GM12875 (cell line): ENCODE data around the gene APBB3.
"Not testable (repeated sequence)": the region's sequence is repeated elsewhere in the genome, so short reads cannot be mapped to it uniquely, and the experiment has no call there.

Experiments
- H3K4me3 ChIP-seq: one replicate; pipeline ENCODE4 v1.5.1; 2011; ENCODE audit warnings: low read depth, low read length, control low read depth
- CTCF ChIP-seq: IDR thresholded peaks from 2 replicates; pipeline ENCODE4 v1.5.1; 2011; ENCODE audit warnings: low read depth, mild to moderate bottlenecking, control low read depth, inconsistent platforms, low read length, moderate library complexity, borderline replicate concordance; ENCODE audit not compliant: insufficient read depth

APBB3 gene

GRCh38 chr5:140564196-140565023 is at the start of gene APBB3, which contains the start of gene SLC35A4:
TSS of gene APBB3 (minus strand) at chr5:140564598. CDS start at chr5:140564245, 353 bp downstream.
TSS of gene SLC35A4 (plus strand) at chr5:140564828. CDS start at chr5:140567170, 2,342 bp downstream.
- no peak for TF ChIP-seq CTCF
- H3K4me3 ChIP-seq: peak within 1 kb of the TSS; percentile 92

- no peak for TF ChIP-seq CTCF
- no peak overlapping the region for H3K4me3 ChIP-seq
Observed at GRCh38 chr5:140611020-140611521, 46.7 kb upstream of the APBB3 start.

- TF ChIP-seq CTCF: no peak
- no peak overlapping the region for H3K4me3 ChIP-seq
Observed at GRCh38 chr5:140609126-140609525, 44.7 kb upstream of the APBB3 start.

- no peak for TF ChIP-seq CTCF
- H3K4me3 ChIP-seq: no peak overlapping the region
Observed at GRCh38 chr5:140608722-140609121, 44.3 kb upstream of the APBB3 start.

- no peak overlapping the region for H3K4me3 ChIP-seq
- TF ChIP-seq CTCF: no peak
Observed at GRCh38 chr5:140607031-140607430, 42.6 kb upstream of the APBB3 start.

GRCh38 chr5:140605879-140606278 is 41.5 kb upstream of the APBB3 start:
- H3K4me3 ChIP-seq: no peak overlapping the region
- TF ChIP-seq CTCF: no peak

- no peak overlapping the region for H3K4me3 ChIP-seq
- no peak for TF ChIP-seq CTCF
Observed at GRCh38 chr5:140603734-140604133, 39.3 kb upstream of the APBB3 start.

- not testable (repeated sequence) for H3K4me3 ChIP-seq
Observed at GRCh38 chr5:140603446-140603698, 39.0 kb upstream of the APBB3 start.
